Stimulated activated CD8-positive, alpha-beta memory T cell treated with anti-CD3 and anti-CD28 coated beads, Interleukin-7, amount 100 ng/mL, for 24 hours (primary cell): ENCODE measurements around the gene SEC14L1.

Source experiments
- DNase-seq: peaks from one replicate; pipeline ENCODE4 v3.0.0-alpha.2; 2020; ENCODE audit warnings: low read depth

Gene SEC14L1

DNA sequence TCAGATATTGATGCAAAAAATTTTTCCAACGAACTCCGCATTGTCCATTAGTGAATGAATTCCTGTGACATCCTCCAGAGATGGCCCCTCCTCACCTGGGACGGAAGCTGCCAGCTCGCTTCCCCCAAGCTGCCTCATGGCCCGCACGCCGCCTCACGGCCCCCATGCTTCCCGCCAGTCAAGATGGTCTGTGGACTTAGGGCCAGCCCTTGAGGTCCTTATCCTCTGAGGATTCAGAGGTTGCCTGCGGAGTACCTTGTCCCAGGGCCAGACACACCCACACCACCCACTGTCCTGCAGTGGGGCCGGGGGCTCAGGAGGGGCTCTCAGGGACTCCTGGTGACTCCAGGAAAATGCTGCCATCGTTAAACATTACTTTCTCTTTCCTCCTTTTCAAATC, 73.6 kb downstream of the SEC14L1 start:
- no peak for DNase-seq

GRCh38 chr17:77214743-77215142, 74.0 kb downstream of the SEC14L1 start:
- no peak for DNase-seq

GRCh38 chr17:77215281-77215680, 74.5 kb downstream of the SEC14L1 start:
- DNase-seq: no peak

DNA sequence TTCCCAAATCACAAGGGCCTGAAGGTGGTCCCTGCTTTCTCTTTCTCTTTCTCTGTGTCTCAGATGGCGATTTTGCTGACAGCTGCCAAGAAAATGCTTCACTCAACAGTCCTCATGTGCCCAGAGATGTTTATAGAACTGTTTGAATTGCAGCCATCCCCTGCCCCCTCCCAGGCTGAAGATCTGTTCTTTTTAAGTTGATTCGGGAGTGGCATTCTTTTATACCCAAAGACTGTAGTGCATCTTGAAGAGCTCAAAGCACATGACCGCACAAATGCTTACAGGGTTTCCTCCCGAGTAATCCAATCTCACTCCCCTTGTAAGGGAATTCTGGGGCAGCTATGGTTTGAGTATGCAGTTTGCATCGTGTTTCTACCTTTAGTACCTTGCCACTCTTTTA, 75.7 kb downstream of the SEC14L1 start:
- DNase-seq: no peak

GRCh38 chr17:77217123-77217522, 76.4 kb downstream of the SEC14L1 start:
- DNase-seq: no peak

DNA sequence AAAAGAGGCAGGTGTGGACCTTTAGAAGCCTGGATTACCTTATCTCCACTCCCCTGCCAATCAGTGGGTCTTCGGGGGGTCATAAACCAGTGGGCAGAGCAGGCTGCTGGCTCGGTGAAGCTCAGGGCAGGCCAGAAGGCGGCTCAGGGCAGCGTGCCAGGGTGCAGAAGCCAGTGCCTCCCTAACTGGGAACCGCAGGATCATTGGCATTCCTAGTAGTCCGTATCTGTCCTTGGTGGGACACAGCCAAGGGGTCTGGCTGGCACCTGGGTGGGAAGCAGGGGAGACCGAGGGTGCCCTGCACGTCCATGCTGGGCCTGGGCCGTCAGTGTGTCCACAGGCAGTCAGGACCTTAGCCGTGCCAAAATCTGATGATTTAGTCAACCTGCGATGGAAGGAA, 76.8 kb downstream of the SEC14L1 start:
- no peak for DNase-seq

DNA sequence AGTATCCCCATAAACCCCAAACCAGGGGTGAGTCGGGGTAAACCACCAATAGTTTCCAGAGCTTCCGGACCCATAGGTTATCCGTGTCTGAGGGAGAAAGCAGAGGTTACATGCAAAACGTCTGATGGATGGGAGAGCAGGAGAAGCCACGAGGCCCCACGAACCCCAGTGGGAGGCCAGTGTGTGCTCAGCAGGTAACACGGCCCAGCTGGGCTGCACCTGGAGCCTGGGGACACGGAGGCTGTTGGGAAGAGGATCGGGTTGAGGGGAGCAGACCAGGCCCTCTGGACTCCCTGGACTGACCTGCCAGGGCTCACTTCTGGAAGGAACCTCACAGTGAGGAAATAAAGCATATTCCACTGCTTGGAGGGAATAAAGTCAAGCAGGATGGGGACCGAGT, 78.1 kb downstream of the SEC14L1 start:
- no peak for DNase-seq

DNA sequence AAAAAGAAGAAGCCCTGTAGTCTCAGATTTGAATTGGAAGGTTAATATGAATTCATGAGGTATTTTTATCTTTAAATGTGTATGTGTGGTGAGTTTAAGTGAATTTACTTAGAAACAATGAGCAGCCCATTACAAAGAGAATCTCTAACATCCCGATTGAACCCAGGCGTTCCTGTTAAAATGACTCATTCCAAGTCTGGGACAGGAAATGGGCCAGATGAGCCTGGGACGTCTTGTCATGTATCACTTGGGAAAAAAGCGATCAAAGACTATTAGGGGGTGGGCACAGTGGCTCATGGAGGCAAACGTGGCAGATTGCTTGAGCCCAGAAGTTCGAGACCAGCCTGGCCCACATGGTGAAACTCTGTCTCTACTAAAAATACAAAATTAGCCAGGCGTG, 81.6 kb downstream of the SEC14L1 start:
- no peak for DNase-seq

- DNase-seq: no peak
These were observed 83.1 kb downstream of the SEC14L1 start for GRCh38 chr17:77223642-77224420.

- no peak for DNase-seq
These were observed 84.5 kb downstream of the SEC14L1 start for GRCh38 chr17:77225265-77225664.

DNA sequence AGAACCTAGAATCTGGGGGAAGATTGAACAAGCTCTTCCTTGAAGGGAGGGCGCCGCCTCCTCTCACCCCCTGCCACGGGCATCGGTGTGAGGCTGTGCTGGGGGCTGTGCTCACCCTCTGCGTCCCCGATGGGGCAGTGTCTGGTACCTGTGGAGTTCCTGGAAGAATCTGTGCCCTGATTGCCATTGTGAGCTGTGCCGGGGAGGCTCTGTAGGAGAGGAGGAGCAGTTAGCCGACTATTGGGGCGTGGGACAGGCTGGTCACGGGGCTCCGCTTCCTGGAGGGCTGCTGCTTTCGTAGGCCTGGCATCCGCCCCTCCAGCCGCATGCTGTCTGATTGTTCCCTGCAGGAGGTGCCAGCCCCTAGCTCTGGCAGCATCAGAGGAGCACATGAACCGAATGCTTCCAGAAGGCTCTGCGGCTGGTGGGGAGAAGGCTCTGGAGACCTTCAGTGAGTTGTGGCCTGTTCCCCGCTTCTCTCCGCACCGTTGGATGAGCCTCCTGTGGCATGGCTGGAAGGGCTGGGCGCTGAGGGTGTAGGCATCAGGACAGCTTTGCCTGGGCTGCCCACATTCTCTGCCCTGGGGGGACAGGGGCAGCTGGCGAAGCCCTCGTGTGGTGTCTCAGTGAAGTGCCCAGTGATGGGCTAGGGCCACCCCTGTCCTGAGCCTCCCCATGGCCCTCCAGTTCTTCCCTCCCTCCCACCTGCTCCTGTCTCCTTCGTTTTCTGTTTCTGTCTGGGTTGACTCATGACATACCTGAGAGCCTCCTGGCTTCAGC, 86.9 kb downstream of the SEC14L1 start:
- DNase-seq: no peak

DNA sequence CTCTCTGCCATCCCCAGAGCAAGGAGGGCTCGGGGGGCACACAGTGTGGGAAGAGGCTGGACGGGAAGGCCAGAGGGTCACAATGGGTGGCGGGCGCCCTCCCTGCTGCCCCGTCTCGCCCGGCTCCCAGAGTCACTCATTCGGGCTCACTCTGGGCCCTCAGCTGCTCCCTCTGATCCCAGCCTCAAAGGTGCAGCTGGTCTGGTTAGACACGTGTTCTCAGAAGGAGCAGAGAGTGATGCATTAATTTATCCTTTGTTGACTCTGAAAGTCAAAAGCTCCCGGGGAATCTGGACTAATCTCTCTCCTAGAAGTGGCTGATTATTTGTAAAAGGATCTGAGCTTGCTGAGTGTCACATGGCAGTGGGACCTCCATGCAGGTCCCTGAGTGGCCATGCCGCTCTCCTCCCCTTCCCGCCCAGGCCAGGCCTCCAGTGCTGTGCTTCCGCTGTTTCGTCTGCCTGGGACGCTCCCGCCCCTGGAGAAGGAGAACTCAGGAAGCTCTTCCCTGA, 87.5 kb downstream of the SEC14L1 start:
- no peak for DNase-seq

DNA sequence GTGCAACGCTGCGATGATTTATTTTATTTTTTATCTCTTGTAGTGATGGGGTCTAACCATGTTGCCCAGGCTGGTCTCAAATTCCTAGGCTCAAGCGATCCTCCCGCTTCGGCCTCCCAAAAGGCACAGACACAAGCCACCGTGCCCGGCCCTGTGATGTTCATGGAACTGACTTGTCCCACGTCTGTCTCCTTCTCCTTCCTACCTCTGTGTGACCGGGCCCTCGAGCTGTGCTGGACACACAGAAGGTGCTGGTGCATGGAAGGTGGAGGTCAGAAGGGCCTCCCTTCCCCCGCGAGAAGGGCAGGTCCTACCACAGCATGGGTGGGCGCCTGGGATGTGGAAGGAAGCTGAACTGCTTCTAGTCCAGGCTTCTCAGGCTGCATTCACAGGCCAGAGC, 88.0 kb downstream of the SEC14L1 start:
- DNase-seq: no peak

DNA sequence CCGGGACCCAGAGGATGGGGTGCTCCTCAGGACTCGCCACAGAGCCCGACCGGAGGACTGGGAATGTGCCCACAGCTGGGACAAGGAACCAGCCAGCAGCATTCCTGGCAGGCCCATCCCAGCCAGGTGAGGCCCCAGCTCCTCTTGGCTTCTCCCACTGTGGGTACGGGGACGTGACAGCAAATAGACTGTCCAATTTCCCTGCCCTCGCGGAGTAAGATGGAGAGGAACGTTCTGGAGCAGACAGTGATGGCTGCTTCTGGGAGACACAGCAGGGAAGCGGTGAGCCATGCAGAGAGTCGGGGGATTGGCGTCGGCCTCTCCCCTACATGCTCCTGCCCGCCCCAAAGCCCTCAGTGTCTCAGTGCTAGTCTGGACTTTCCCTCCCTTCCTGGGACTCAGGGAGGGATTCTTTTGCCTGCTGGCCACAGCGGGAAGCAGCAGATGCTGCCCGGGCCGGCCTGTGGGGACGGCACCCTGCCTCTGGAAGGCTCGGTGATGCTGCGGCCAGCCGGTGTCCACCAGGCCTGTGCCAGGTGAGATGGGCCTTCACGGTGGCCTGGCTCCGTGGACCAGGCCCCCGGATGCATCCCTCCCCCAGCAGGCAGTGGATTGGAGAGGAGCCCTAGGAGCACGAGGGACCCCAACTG, 89.1 kb downstream of the SEC14L1 start:
- DNase-seq: no peak

DNA sequence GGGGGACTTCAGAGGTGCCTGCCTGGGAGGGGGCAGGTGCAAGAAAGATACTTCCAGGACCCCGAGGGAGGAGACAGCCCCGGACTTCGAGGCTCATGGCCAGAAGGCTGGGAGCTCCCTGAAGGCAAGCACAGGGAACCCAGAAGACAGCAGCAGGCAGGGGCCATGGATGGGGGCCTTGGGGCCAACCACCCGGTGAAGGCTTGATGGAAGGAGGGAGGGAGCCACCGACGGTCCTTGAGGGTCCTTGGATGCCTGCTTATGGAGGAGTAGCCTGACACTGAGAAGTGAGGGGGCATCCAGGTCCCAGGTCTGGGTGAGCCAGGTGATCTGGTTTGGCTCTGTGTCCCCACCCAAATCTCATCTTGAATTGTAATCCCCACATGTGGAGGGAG, 89.7 kb downstream of the SEC14L1 start:
- no peak for DNase-seq

DNA sequence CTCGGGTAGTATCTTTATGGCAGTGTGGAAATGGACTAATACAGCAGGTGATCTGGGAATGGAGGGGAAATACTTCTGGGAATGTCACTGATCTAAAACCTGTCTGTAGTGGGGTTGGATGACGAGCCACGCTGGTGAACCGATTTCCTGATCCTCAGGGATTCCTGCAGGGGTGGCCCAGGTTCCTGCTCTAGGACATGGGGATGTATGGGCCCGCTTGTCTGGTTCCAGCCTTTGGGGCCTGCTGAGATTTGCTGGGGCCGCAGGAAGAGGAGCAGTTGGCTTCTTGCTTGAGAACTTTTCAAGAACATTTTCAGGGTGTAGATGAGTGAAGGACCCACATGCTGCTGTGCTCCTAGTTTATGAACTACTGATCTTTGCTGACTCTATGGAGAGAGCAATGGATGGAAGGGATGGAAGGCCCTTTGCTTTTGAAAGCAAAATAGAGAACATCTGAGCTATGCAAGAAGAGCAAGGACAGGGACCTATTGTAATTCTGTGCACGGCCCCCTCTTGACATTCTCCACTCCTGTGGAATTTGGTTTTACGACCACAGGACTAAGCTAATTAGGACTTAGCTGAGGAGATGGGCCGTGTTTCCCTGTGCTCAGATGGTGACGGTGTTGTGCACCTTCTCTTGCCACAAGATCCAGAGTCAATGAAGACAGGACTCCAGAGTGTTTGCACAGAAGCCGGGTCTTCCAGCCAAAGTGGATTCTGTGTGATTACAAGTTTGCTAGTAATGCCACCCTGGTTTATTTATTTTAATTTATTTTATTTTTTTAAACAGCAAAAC, 90.5 kb downstream of the SEC14L1 start:
- no peak for DNase-seq

GRCh38 chr17:77233127-77233526, 92.4 kb downstream of the SEC14L1 start:
- DNase-seq: no peak

DNA sequence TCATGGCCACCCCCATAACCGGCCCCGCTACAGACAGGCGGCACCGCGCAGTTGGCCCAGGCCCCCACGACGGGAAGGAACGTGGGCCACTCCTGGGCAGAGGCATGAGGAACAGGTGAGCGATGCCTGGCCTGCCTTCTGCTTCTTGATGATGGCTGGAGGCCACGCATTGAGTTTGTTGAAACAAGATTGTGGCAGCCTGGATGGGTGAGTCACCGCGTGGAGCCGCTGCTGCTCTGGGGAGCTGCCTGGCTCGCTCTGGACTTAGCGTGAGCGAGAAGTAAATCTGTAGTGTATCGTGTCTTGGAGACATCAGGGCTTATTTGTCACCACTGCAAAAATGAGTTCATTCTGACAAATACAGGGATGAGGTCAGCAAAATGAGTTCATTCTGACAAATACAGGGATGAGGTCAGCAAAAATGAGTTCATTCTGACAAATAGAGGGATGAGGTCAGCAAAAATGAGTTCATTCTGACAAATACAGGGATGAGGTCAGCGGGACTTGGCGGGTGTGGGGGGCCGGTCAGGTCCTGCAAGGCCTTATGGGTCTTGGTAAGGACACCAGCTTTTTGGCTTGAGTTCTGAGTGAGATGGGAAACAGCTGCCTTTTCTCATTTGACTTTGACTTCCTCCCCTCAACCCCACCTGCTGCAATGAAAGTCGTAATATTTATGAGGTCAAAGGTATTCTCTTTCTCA, 93.0 kb downstream of the SEC14L1 start:
- DNase-seq: no peak

DNA sequence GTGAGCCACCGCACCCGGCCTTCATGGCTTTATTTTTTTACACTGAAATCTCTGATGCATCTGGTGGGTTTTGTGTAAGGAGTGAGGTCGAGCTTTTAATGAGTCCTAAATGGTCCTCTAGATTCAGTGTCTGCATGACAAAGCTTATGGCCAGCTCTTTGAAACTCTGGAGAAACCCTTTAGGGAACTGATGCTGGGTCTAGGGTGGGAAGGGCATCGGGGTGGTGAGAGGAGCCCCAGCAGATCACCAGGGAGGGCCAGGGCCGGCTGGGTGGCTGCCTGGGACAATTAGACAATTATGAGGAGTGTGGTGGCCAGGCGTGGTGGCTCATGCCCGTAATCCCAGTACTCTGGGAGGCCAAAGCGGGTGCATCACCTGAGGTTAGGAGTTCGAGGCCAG, 93.9 kb downstream of the SEC14L1 start:
- no peak for DNase-seq

GRCh38 chr17:77235370-77235941, 94.7 kb downstream of the SEC14L1 start:
- DNase-seq: no peak
